Measurements from ENCODE around the gene STEAP3. TPM values are rescaled to one million over a fixed set of nuclear protein-coding genes. Genes with fewer than 3 reads are reported as not detected.

The STEAP3 gene
- total and polyA plus RNA-seq, 12 donors, result 5.0 to 18.2 (median 7.4) TPM

- Histone ChIP-seq H3K27ac (peak overlapping the region in 4 of 10 donors; percentile 31 to 56 (median 52)), H3K9me3 (no peaks in the 10 kb centered on the region), H3K4me3 (no peak overlapping the region), H3K4me1 (peaks cover 0 to 18% (median 3%) of the 10 kb centered on the region in 9 donors), H3K27me3 (no peaks in the 10 kb centered on the region), H3K36me3 (no peaks in the 10 kb centered on the region)
- ATAC-seq (no peak), DNase-seq (no peak)
- intact Hi-C loops (cut with DNase I), result loop anchor here in 8 of 10 donors (5.0 to 10.0 kb wide), 6 partner anchors 68 to 411 kb away; partner anchors contain the start of gene STEAP3 (in 1 of the 8)
- 94 to 98% methylated on average over 2 of the region's 2 CpGs for WGBS, 2 donors
- TF ChIP-seq, protein P1, sequence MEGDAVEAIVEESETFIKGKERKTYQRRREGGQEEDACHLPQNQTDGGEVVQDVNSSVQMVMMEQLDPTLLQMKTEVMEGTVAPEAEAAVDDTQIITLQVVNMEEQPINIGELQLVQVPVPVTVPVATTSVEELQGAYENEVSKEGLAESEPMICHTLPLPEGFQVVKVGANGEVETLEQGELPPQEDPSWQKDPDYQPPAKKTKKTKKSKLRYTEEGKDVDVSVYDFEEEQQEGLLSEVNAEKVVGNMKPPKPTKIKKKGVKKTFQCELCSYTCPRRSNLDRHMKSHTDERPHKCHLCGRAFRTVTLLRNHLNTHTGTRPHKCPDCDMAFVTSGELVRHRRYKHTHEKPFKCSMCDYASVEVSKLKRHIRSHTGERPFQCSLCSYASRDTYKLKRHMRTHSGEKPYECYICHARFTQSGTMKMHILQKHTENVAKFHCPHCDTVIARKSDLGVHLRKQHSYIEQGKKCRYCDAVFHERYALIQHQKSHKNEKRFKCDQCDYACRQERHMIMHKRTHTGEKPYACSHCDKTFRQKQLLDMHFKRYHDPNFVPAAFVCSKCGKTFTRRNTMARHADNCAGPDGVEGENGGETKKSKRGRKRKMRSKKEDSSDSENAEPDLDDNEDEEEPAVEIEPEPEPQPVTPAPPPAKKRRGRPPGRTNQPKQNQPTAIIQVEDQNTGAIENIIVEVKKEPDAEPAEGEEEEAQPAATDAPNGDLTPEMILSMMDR (IDR thresholded peaks at IDR 0.05), result no peak
Measured at GRCh38 chr2:119293254-119293653, 69.6 kb downstream of the STEAP3 start.

- ATAC-seq (peak; percentile 12 to 80 (median 52)), DNase-seq (no peak)
- peaks cover 0 to 18% (median 3%) of the 10 kb centered on the region in 9 donors for H3K4me1 ChIP-seq
- no peaks in the 10 kb centered on the region for H3K36me3 ChIP-seq
- no peaks in the 10 kb centered on the region for H3K27me3 ChIP-seq
- 29 to 47% methylated on average over 7 of the region's 7 CpGs for WGBS, 2 donors
- no peaks in the 10 kb centered on the region for H3K9me3 ChIP-seq
- peak overlapping the region in 5 of 10 donors; percentile 19 to 56 (median 51) for H3K27ac ChIP-seq
- intact Hi-C loops (cut with DNase I), result loop anchor here in 8 of 10 donors (5.0 to 10.0 kb wide), 6 partner anchors 69 to 412 kb away; partner anchors contain the start of gene STEAP3 (in 1 of the 8)
- TF ChIP-seq, protein P1 (IDR thresholded peaks at IDR 0.05), result no peak
- no peak overlapping the region for H3K4me3 ChIP-seq
Measured at GRCh38 chr2:119293900-119294299, 70.3 kb downstream of the STEAP3 start.

DNA sequence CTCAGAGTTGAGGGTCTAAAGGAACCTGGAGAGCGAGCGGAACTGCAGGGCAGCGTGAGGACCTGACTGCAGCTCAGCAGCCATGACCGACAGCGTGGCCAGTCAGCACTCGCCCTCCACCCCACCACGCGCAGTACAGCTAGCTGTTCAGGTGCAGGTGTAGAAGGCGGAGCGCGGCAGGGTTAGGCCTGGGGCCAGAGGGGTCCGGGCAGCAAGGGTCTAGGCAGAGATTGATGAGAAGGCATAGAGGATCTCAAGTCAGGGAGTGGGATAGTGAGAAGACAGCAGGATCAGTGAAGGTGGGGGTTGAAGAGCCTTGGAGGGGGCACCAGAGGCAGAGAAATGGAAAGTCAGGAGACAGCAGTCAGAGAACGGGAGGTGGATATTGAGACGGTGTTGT lies 71.0 kb downstream of the STEAP3 start:
- Histone ChIP-seq H3K36me3 (no peaks in the 10 kb centered on the region), H3K4me3 (no peak overlapping the region), H3K27me3 (no peaks in the 10 kb centered on the region), H3K4me1 (peaks cover 0 to 18% (median 3%) of the 10 kb centered on the region in 9 donors), H3K27ac (no peak overlapping the region), H3K9me3 (no peaks in the 10 kb centered on the region)
- 89 to 93% methylated on average over 14 of the region's 14 CpGs for WGBS, 2 donors
- ATAC-seq (no peak), DNase-seq (no peak)
- intact Hi-C loops (cut with DNase I), result loop anchor here in 8 of 10 donors (5.0 to 10.0 kb wide), 6 partner anchors 70 to 412 kb away; partner anchors contain the start of gene STEAP3 (in 1 of the 8)
- TF ChIP-seq, protein P1 (IDR thresholded peaks at IDR 0.05), result no peak

GRCh38 chr2:119295688-119296375 lies 72.2 kb downstream of the STEAP3 start:
- no peaks in the 10 kb centered on the region for H3K9me3 ChIP-seq
- DNase-seq, result no peak
- H3K4me1 ChIP-seq, result peaks cover 0 to 18% (median 3%) of the 10 kb centered on the region in 9 donors
- TF ChIP-seq, protein P1 (IDR thresholded peaks at IDR 0.05), result no peak
- no peaks in the 10 kb centered on the region for H3K36me3 ChIP-seq
- no peak overlapping the region for H3K27ac ChIP-seq
- WGBS, 2 donors, result 91 to 93% methylated on average over 10 of the region's 10 CpGs
- H3K4me3 ChIP-seq, result no peak overlapping the region
- H3K27me3 ChIP-seq, result no peaks in the 10 kb centered on the region
- ATAC-seq, result no peak
- intact Hi-C loops (cut with DNase I), result loop anchor here in 3 of 10 donors (10.0 kb wide), 3 partner anchors 71 to 411 kb away; partner anchors contain the start of gene STEAP3 (in 1 of the 3)
